Esophagus (tissue), 2 donors: Measurements from ENCODE around the gene DSTN. TPM values are rescaled to one million over a fixed set of nuclear protein-coding genes. Genes with fewer than 3 reads are reported as not detected.
"Not testable (repeated sequence)": the region's sequence is repeated elsewhere in the genome, so short reads cannot be mapped to it uniquely, and the experiment has no call there.

ENCODE experiments used
- H3K27ac ChIP-seq, 2 donors: one replicate each; pipeline ENCODE4 v1.5.1; 2013; ENCODE audit warnings: low read depth in 2 of 2, mild to moderate bottlenecking in 2 of 2, inconsistent platforms in 1 of 2, low read length in 1 of 2, moderate library complexity in 1 of 2
- H3K27me3 ChIP-seq, 2 donors: one replicate each; pipeline ENCODE4 v1.6.1; 2013; ENCODE audit warnings: low read length in 2 of 2, control low read depth in 1 of 2, mild to moderate bottlenecking in 1 of 2; ENCODE audit not compliant: insufficient read depth in 2 of 2, control insufficient read depth in 1 of 2
- H3K36me3 ChIP-seq, 2 donors: one replicate each; pipeline ENCODE4 v1.6.1; 2013; ENCODE audit warnings: low read length in 1 of 2; ENCODE audit not compliant: control insufficient read depth in 2 of 2, insufficient read depth in 2 of 2
- H3K4me1 ChIP-seq, 2 donors: one replicate each; pipeline ENCODE4 v1.6.1; 2013; ENCODE audit warnings: low read length in 1 of 2; ENCODE audit not compliant: control insufficient read depth in 2 of 2, insufficient read depth in 2 of 2
- H3K4me3 ChIP-seq, 2 donors: one replicate each; pipeline ENCODE4 v1.5.1; 2013; ENCODE audit warnings: low read length in 2 of 2, mild to moderate bottlenecking in 2 of 2, low read depth in 1 of 2, moderate library complexity in 1 of 2
- H3K9me3 ChIP-seq, 2 donors: one replicate each; pipeline ENCODE4 v1.6.1; 2013; ENCODE audit warnings: mild to moderate bottlenecking in 2 of 2, low read depth in 1 of 2, low read length in 1 of 2, moderate library complexity in 1 of 2; ENCODE audit not compliant: control insufficient read depth in 2 of 2, insufficient read depth in 1 of 2
- WGBS, 2 donors: extraction: QIAGEN DNeasy Blood & Tissue Kit; methylation state at CpG; one replicate each; pipeline ENCODE4 v1.1.7; 2013; 5-methylcytosine and 5-hydroxymethylcytosine counted together
- polyA plus RNA-seq, 2 donors: library from polyadenylated mRNA; stranded (reverse); fragments of 200-250 nt; gene quantifications; one replicate each; pipeline ENCODE4 v1.2.3, GENCODE V29; 2013
- donor health status: healthy with polysubstance abuse.
- donor health status: Bipolar disorder and iron deficiency.

The DSTN gene
- polyA plus RNA-seq, 2 donors, result 301 to 455 TPM

- WGBS, 2 donors, result 72 to 87% methylated on average over 9 of the region's 9 CpGs
- Histone ChIP-seq H3K4me1 (no peaks in the 10 kb centered on the region), H3K36me3 (peaks cover 7 to 23% of the 10 kb centered on the region in 2 donors), H3K4me3 (no peak overlapping the region), H3K9me3 (peaks cover 3 to 7% of the 10 kb centered on the region in 2 donors), H3K27ac (no peak overlapping the region), H3K27me3 (no peaks in the 10 kb centered on the region)
These were observed 87.4 kb downstream of the DSTN start for GRCh38 chr20:17657079-17657825.

GRCh38 chr20:17657898-17658647, 88.2 kb downstream of the DSTN start:
- peaks cover 3 to 7% of the 10 kb centered on the region in 2 donors for H3K9me3 ChIP-seq
- no peak overlapping the region for H3K4me3 ChIP-seq
- no peak overlapping the region for H3K27ac ChIP-seq
- no peaks in the 10 kb centered on the region for H3K4me1 ChIP-seq
- peaks cover 7 to 22% of the 10 kb centered on the region in 2 donors for H3K36me3 ChIP-seq
- H3K27me3 ChIP-seq, result no peaks in the 10 kb centered on the region
- 84 to 96% methylated on average over 9 of the region's 9 CpGs for WGBS, 2 donors

- no peaks in the 10 kb centered on the region for H3K4me1 ChIP-seq
- H3K27ac ChIP-seq, result no peak overlapping the region
- H3K4me3 ChIP-seq, result no peak overlapping the region
- H3K27me3 ChIP-seq, result no peaks in the 10 kb centered on the region
- WGBS, 2 donors, result 97 to 98% methylated on average over 2 of the region's 2 CpGs
- peaks cover 3 to 7% of the 10 kb centered on the region in 2 donors for H3K9me3 ChIP-seq
- peaks cover 7 to 20% of the 10 kb centered on the region in 2 donors for H3K36me3 ChIP-seq
These were observed 88.7 kb downstream of the DSTN start for GRCh38 chr20:17658648-17658993.

- not testable (repeated sequence) for H3K4me3 ChIP-seq, H3K27me3 ChIP-seq, H3K4me1 ChIP-seq, H3K27ac ChIP-seq, H3K9me3 ChIP-seq
- peaks cover 7 to 19% of the 10 kb centered on the region in 2 donors for H3K36me3 ChIP-seq
- WGBS, 2 donors, result 96 to 98% methylated on average over 7 of the region's 7 CpGs
These were observed 89.5 kb downstream of the DSTN start for GRCh38 chr20:17659344-17659743.

Other genes with a start within 250 kb of the DSTN start
- 1 to 10 TPM in 1 of 2 donors, under 1 TPM in 1; 0.80 to 1.2 TPM for gene BFSP1, start 38.7 kb upstream of the DSTN start, polyA plus RNA-seq
- 10 to 100 TPM; 49.0 to 54.5 TPM for gene RRBP1, start 112.2 kb downstream of the DSTN start, polyA plus RNA-seq
- not detected for gene BANF2, start 129.9 kb downstream of the DSTN start, polyA plus RNA-seq